ENCODE results near the gene CRY2. TPM values are rescaled to one million over a fixed set of nuclear protein-coding genes. Genes with fewer than 3 reads are reported as not detected.

The CRY2 gene
- total and polyA plus RNA-seq, 3 donors from 2014 or later, result 80.0 to 124 (median 109) TPM

- H3K4me1 ChIP-seq, result peaks cover 54% of the 10 kb centered on the region
- TF ChIP-seq CTCF (IDR thresholded peaks at IDR 0.05), result no peak
- TF ChIP-seq POLR2A (IDR thresholded peaks at IDR 0.05), result no peak
- H3K9me3 ChIP-seq, result no peaks in the 10 kb centered on the region
- no peak for DNase-seq
- H3K4me3 ChIP-seq, result peak overlapping the region; percentile 95 to 96
- peak overlapping the region; percentile 96 to 97 for H3K27ac ChIP-seq
- WGBS, 2 donors, result 18 to 33% methylated on average over 8 of the region's 8 CpGs
- no peaks in the 10 kb centered on the region for H3K36me3 ChIP-seq (ENCODE audit: low read depth, missing control alignments)
- intact Hi-C loops (cut with DNase I; ENCODE audit: low total_unique reads), result no loop called here
- H3K27me3 ChIP-seq, result no peaks in the 10 kb centered on the region
Observed at GRCh38 chr11:45848654-45849081, 1.4 kb downstream of the CRY2 start.

GRCh38 chr11:45850446-45850845 lies 3.2 kb downstream of the CRY2 start:
- TF ChIP-seq CTCF (IDR thresholded peaks at IDR 0.05), result no peak
- TF ChIP-seq POLR2A (IDR thresholded peaks at IDR 0.05), result no peak
- H3K27ac ChIP-seq, result peak overlapping the region in 1 of 2 donors; percentile 29
- H3K27me3 ChIP-seq, result no peaks in the 10 kb centered on the region
- intact Hi-C loops (cut with DNase I; ENCODE audit: low total_unique reads), result no loop called here
- no peaks in the 10 kb centered on the region for H3K9me3 ChIP-seq
- H3K4me3 ChIP-seq, result no peak overlapping the region
- peaks cover 58% of the 10 kb centered on the region for H3K4me1 ChIP-seq
- DNase-seq, result no peak
- no peaks in the 10 kb centered on the region for H3K36me3 ChIP-seq (ENCODE audit: low read depth, missing control alignments)
- 60 to 74% methylated on average over 2 of the region's 2 CpGs for WGBS, 2 donors

GRCh38 chr11:45851228-45851627 lies 4.0 kb downstream of the CRY2 start:
- Histone ChIP-seq H3K4me3 (no peak overlapping the region), H3K4me1 (peaks cover 66% of the 10 kb centered on the region), H3K27me3 (no peaks in the 10 kb centered on the region), H3K9me3 (no peaks in the 10 kb centered on the region), H3K36me3 (ENCODE audit: low read depth, missing control alignments) (no peaks in the 10 kb centered on the region), H3K27ac (peak overlapping the region in 1 of 2 donors; percentile 16)
- TF ChIP-seq CTCF (IDR thresholded peaks at IDR 0.05), result no peak
- no peak for TF ChIP-seq POLR2A (IDR thresholded peaks at IDR 0.05)
- intact Hi-C loops (cut with DNase I; ENCODE audit: low total_unique reads), result no loop called here
- no peak for DNase-seq
- 65 to 71% methylated on average over 2 of the region's 2 CpGs for WGBS, 2 donors

GRCh38 chr11:45852018-45852711 lies 4.9 kb downstream of the CRY2 start:
- Histone ChIP-seq H3K4me1 (peaks cover 66% of the 10 kb centered on the region), H3K27ac (peak overlapping the region; percentile 5 to 37), H3K9me3 (no peaks in the 10 kb centered on the region), H3K27me3 (no peaks in the 10 kb centered on the region), H3K36me3 (ENCODE audit: low read depth, missing control alignments) (no peaks in the 10 kb centered on the region), H3K4me3 (no peak overlapping the region)
- intact Hi-C loops (cut with DNase I; ENCODE audit: low total_unique reads), result no loop called here
- WGBS, 2 donors, result 46 to 64% methylated on average over 4 of the region's 4 CpGs
- no peak for DNase-seq
- TF ChIP-seq POLR2A (IDR thresholded peaks at IDR 0.05), result no peak
- TF ChIP-seq CTCF (IDR thresholded peaks at IDR 0.05), result no peak

GRCh38 chr11:45852712-45853101 lies 5.4 kb downstream of the CRY2 start:
- intact Hi-C loops (cut with DNase I; ENCODE audit: low total_unique reads), result no loop called here

More at GRCh38 chr11:45852712-45853101, 5.4 kb downstream of the CRY2 start:
- peaks cover 72% of the 10 kb centered on the region for H3K4me1 ChIP-seq
- no peaks in the 10 kb centered on the region for H3K9me3 ChIP-seq
- H3K27ac ChIP-seq, result peak overlapping the region; percentile 5 to 37
- H3K36me3 ChIP-seq (ENCODE audit: low read depth, missing control alignments), result no peaks in the 10 kb centered on the region
- no peak for DNase-seq
- WGBS, 2 donors, result 36 to 56% methylated on average over 1 of the region's 1 CpG
- H3K27me3 ChIP-seq, result no peaks in the 10 kb centered on the region
- H3K4me3 ChIP-seq, result no peak overlapping the region
- no peak for TF ChIP-seq CTCF (IDR thresholded peaks at IDR 0.05)
